ENCODE measurements around the gene REP15.
A peak's percentile ranks its signal among the peaks of the same experiment; 100 is the strongest.
"Not testable (repeated sequence)": the region's sequence is repeated elsewhere in the genome, so short reads cannot be mapped to it uniquely, and the experiment has no call there.

The REP15 gene

DNA sequence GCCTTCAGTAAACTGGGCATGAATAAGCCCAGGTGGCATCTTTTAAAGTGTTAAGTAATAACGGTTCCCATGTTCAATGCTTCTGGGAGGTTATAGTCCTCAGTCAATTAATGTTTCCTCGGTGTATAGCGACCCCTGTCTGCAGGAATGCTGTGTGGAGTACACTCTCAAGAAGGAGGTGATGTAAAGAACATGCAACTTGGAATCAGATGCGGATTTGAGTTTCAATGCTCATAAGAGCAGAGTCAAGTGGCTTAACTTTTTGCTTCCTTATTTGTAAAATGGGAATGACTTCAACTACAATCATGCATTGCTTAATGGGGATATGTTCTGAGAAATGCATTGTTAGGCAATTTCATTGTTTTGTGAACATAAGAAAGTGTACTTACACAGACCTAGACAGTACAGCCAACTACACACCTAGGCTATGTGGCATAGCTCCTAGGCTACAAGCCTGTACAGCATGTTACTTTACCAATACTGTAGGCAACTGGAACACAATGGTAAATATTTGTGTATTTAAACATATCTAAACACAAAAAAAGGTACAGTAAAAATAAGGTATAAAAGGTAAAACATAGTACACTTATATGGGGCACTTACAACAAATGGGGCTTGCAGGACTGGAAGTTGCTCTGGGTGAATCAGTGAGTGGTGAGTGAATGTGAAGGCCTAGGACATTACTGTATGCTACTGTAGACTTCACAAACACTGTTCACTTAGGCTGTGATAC is 7.6 kb downstream of the REP15 start:
- peak; percentile 18 to 78 (median 54) for DNase-seq

GRCh38 chr12:27705263-27705662 is 9.0 kb downstream of the REP15 start:
- no peak for DNase-seq

DNA sequence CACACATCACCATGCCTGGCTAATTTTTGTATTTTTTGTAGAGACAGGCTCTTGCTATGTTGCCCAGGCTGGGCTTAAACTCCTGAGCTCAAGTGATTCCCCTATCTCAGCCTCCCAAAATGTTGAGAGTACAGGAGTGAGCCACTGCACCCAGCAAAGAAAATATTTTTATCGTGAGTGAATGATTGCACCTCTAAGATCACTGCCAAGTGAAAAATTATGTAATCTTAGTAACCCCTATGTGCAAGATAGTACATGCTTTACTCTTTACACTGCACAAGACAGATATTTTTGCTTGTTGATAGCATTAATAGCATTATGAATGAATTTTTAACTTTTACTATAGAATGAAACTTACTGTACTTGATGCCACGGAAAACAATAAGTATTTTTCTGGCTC is 11.0 kb downstream of the REP15 start:
- DNase-seq: no peak

DNA sequence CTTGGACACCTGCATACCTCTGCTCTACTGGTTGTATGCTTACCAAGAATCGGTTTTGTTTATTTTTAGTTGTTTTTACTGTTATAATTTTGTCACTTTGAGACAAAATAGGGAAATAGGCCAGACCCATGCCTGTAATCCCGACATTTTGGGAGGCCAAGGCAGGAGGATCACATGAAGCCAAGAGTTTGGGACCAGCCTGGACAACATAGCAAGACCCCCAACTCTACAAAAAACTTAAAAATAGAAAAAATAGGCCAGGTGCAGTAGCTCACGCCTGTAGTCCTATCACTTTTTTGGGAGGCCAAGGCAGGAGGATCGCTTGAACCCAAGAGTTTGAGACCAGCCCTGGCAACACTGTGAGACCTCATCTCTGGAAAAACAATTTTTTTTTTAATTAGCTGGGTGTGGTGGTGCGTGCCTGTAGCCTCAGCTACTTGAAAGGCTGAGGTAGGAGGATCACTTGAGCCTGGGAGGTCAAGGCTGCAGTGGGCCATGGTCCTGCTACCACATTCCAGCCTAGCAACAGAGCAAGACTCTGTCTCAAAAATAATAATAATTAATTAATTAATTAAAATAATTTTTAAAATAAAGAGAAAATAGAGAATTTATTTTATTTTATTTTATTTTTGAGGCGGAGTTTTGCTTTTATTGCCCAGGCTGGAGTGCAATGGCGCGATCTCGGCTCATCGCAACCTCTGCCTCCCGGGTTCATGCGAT is 13.1 kb downstream of the REP15 start:
- no peak for DNase-seq

- peak in 1 of 5 donors; percentile 17 for DNase-seq
Observed at GRCh38 chr12:27709932-27710591, 13.8 kb downstream of the REP15 start.

GRCh38 chr12:27710592-27711316 is 14.5 kb downstream of the REP15 start, which contains the start of gene MRPS35:
TSS of gene MRPS35 (plus strand) at chr12:27710832. CDS start at chr12:27710844, 12 bp downstream.
- DNase-seq: peak; percentile 79 to 91 (median 86)

DNA sequence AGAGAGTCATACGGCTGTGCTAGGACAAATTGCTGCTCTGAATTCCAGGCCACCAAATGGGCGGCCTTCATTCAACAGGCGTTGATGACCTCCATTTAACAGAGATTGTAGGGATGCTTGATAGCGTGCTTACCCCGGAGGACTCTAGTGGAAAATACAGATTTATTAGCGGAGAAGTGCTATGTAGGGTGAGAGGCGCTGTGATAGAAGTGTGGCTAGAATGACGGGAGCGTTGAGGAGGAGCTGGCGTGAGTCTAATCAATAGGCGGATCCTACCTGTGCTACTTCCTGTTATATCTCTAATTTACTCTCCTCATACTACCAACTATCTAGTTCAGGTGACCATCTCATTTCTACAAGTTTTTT is 15.1 kb downstream of the REP15 start:
- DNase-seq: peak in 1 of 5 donors; percentile 13

- no peak for DNase-seq
Observed at GRCh38 chr12:27711967-27712366, 15.7 kb downstream of the REP15 start.

DNA sequence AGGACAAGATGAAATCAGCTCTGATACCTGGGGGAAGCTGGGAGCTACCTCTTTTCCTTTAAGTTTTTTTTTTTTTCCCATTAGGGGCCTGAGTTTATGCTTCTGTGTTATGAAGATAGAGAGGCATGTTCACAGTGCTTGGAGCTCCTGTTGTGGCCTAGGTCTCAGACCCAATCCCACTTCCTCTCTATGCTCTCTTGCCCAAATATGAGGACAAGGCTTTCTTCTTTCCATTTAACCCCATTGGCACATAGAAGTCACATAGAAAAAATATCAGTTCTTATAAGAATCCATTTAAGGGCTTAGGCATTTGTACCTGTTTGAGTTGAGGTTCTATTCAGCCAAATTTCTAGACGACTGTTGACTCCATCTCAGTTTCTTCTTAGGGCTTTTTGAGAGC is 27.0 kb downstream of the REP15 start:
- DNase-seq: no peak

DNA sequence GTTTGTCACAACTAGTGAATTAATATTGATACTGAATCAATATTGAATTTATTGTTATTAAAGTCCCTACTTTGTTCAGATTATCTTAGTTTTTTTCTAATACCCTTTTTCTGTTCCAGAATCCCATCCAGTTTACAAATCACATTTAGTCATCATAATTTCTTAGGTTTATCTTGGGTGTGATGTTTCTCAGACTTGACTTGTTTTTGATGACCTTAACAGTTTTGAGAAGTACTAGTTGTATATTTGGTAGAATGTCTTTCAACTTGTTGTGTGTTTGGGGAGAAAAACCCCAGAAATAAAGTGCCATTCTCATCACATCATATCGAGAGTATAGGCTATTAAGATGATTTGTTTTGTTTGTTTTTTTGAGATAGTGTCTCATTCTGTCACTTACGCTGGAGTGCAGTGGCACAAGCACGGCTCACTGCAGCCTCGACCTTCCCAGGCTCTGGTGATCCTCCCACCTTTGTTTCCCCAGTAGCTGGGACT is 33.9 kb downstream of the REP15 start:
- DNase-seq: no peak

DNA sequence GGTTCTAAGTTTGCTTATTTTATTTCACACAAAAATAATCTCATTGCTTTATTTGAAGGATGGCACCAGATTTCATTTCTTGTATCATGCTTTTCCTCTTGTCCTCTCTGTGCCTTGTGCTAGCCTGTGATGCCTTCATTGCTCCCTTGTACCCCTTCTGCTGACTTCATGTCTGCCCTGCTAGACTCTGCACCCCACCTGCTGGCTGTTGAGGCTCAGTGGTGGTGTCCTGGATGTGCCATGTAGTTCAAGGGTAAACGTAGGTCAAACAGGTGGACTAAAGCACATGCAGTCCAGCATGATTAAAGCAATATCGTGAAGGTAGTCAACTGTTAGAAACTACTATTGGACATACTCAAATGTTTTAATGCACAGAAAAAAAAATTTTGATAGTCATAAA is 36.0 kb downstream of the REP15 start:
- peak in 1 of 5 donors; percentile 6 for DNase-seq

- DNase-seq: peak in 2 of 5 donors; percentile 19 to 32
Observed at GRCh38 chr12:27733052-27733656, 36.9 kb downstream of the REP15 start.

DNA sequence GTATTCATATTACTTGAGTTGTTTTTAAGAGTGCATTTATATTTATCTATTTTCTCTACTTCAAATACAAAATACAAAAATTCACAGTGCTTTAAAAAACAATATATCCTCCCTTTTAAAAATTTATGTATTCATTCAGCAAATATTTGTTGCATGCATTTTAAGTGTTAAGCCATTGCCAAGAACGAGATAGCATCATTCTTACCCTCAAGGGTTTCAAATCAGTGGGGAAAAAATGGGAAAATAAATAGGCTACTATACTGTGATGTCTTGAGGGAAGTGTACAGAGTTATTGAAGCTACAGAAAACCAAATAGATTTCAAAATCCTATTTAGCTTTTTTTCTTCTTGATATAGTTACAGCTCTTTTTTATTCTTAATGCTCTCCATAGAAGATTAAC is 37.5 kb downstream of the REP15 start:
- no peak for DNase-seq

DNA sequence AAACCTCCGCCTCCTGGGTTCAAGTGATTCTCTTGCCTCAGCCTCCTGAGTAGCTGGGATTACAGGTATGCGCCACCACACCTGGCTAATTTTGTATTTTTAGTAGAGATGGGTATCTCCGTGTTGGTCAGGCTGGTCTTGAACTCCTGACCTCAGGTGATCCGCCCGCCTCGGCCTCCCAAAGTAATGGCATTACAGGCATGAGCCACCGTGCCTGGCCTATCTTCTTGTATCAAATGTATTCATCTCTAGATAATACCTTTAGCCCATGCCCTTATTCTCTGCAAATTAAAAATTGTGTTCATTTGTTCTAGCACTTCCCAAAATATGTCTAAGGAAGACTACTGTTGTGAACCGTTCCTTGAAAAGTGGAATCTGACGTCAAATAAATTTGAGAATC is 38.1 kb downstream of the REP15 start:
- DNase-seq: not testable (repeated sequence)

GRCh38 chr12:27743601-27744000 is 47.4 kb downstream of the REP15 start:
- DNase-seq: no peak

DNA sequence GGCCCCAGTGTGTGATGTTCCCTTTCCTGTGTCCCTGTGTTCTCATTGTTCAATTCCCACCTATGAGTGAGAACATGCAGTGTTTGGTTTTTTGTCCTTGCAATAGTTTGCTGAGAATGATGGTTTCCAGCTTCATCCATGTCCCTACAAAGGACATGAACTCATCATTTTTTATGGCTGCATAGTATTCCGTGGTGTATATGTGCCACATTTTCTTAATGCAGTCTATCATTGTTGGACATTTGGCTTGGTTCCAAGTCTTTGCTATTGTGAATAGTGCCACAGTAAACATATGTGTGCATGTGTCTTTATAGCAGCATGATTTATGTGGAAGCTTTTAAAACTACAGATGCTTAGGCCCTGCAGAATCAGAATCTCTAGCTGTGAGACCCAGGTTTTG is 49.5 kb downstream of the REP15 start:
- not testable (repeated sequence) for DNase-seq

Measured in T-helper 1 cell (primary cell).